Body of pancreas (tissue), 4 donors: ENCODE results near the gene ORAI3. TPM values are rescaled to one million over a fixed set of nuclear protein-coding genes. Genes with fewer than 3 reads are reported as not detected.

Source experiments
- ATAC-seq: fragments of 150-250 bp; one replicate; pipeline ENCODE4 v1.9.1; 2016
- DNase-seq, 4 donors: peaks; one replicate each; pipeline ENCODE4 v3.0.0-alpha.2; 2019
- H3K27ac ChIP-seq, 4 donors: fragments of 200-600 bp; sonication (generic); 1 replicate in 3 of 4; 2 replicates in 1 of 4; pipeline versions ENCODE4 v1.5.1 to v1.6.1; 2016 to 2019; ENCODE audit warnings: mild to moderate bottlenecking in 1 of 4, mixed read lengths in 1 of 4, moderate library complexity in 1 of 4
- H3K27me3 ChIP-seq, 2 donors: fragments of 200-600 bp; sonication (generic); one replicate each; pipeline ENCODE4 v1.6.0; 2016; ENCODE audit warnings: mild to moderate bottlenecking in 1 of 2
- H3K36me3 ChIP-seq, 2 donors: fragments of 200-600 bp; sonication (generic); replicated peaks in 1 of 2; 2 replicates each; pipeline ENCODE4 v1.5.1; 2016; ENCODE audit warnings: low read depth in 2 of 2; ENCODE audit not compliant: insufficient read depth in 1 of 2
- H3K4me1 ChIP-seq: fragments of 200-600 bp; sonication (generic); one replicate; pipeline ENCODE4 v1.6.0; 2016
- H3K4me3 ChIP-seq, 2 donors: fragments of 200-600 bp; sonication (generic); 1 replicate in 1 of 2; 2 replicates in 1 of 2; pipeline ENCODE4 v1.5.1; 2016 to 2019
- H3K9me3 ChIP-seq, 3 donors: fragments of 200-600 bp; sonication (generic); 1 replicate in 2 of 3; 2 replicates in 1 of 3; pipeline ENCODE4 v1.5.1; 2016
- CTCF ChIP-seq, 7 experiments: fragments of 450-650 bp in 4 of 7; fragments of 200-600 bp in 3 of 7; sonication (generic) in 3 of 7; IDR thresholded peaks; one replicate each; pipeline ENCODE4 v1.5.1; 2016 to 2019; ENCODE audit warnings: antibody characterized with exemption in 7 of 7
- POLR2A ChIP-seq, 3 donors: fragments of 450-650 bp; IDR thresholded peaks; one replicate each; pipeline ENCODE4 v1.6.1; 2016; ENCODE audit warnings: antibody characterized with exemption in 3 of 3, mild to moderate bottlenecking in 2 of 3
- WGBS, 2 donors: methylation state at CpG; one replicate each; pipeline ENCODE4 v1.1.5; 2017; 5-methylcytosine and 5-hydroxymethylcytosine counted together
- intact Hi-C: fragments of 100-400 bp; cut with DNase I; formaldehyde crosslinking; loops from one replicate; pipeline ENCODE4 v1.15.1; 2023
- total RNA-seq, 2 donors: library from RNA; depleted of rRNA; stranded (reverse); fragments of >200 nt; gene quantifications; one replicate each; pipeline ENCODE4 v1.1.0, GENCODE V29; 2016

The ORAI3 gene
- total RNA-seq, 2 donors from 2014 or later: 7.9 to 27.2 TPM

- H3K9me3 ChIP-seq: no peaks in the 10 kb centered on the region
- ATAC-seq: no peak
- DNase-seq: no peak
- H3K27me3 ChIP-seq: no peaks in the 10 kb centered on the region
- H3K27ac ChIP-seq: peak overlapping the region in 1 of 4 donors; percentile 77
- H3K4me1 ChIP-seq: peaks cover 20% of the 10 kb centered on the region
- 61 to 68% methylated on average over 2 of the region's 2 CpGs for WGBS, 2 donors
- TF ChIP-seq CTCF (IDR thresholded peaks at IDR 0.05) (no peak), POLR2A (IDR thresholded peaks at IDR 0.05) (no peak)
- intact Hi-C loops: no loop called here
- no peak overlapping the region for H3K4me3 ChIP-seq
- no peaks in the 10 kb centered on the region for H3K36me3 ChIP-seq
Observed at GRCh38 chr16:30920891-30921290, 28.0 kb upstream of the ORAI3 start.

DNA sequence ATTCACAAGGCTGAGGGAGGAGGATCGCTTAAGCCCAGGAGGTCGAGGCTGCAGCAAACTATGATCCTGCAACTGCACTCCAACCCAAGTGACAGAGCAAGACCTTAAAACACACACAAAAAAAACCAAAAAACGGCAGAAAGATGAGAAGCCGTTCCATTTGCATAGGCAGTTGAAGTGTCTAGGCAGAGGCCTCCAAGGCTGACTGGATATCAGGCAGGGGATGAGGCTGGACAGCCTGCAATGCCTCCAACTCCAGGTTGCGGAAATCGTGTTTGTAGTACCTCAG is 27.5 kb upstream of the ORAI3 start:
- no peaks in the 10 kb centered on the region for H3K9me3 ChIP-seq
- H3K27me3 ChIP-seq: no peaks in the 10 kb centered on the region
- intact Hi-C loops: no loop called here
- H3K4me1 ChIP-seq: peaks cover 20% of the 10 kb centered on the region
- H3K4me3 ChIP-seq: no peak overlapping the region
- no peaks in the 10 kb centered on the region for H3K36me3 ChIP-seq
- WGBS, 2 donors: 19 to 22% methylated on average over 6 of the region's 6 CpGs
- peak overlapping the region; percentile 77 to 96 (median 86) for H3K27ac ChIP-seq
- DNase-seq (no peak), ATAC-seq (no peak)
- TF ChIP-seq CTCF (IDR thresholded peaks at IDR 0.05): no peak
- no peak for TF ChIP-seq POLR2A (IDR thresholded peaks at IDR 0.05)

GRCh38 chr16:30921748-30922419 is 27.0 kb upstream of the ORAI3 start:
- Histone ChIP-seq H3K27ac (peak overlapping the region; percentile 77 to 96 (median 86)), H3K4me3 (peak overlapping the region; percentile 25 to 35), H3K36me3 (no peaks in the 10 kb centered on the region), H3K9me3 (no peaks in the 10 kb centered on the region), H3K27me3 (no peaks in the 10 kb centered on the region), H3K4me1 (peaks cover 20% of the 10 kb centered on the region)
- TF ChIP-seq CTCF (IDR thresholded peaks at IDR 0.05) (peak; percentile 66 to 97 (median 93)), POLR2A (IDR thresholded peaks at IDR 0.05) (peak in 2 of 3 donors; percentile 32 to 40)
- intact Hi-C loops: no loop called here
- DNase-seq: peak; percentile 90 to 93 (median 92)
- peak; percentile 16 for ATAC-seq
- 0% methylated on average over 31 to 37 of the region's 37 CpGs for WGBS, 2 donors

GRCh38 chr16:30922420-30922959 is 26.4 kb upstream of the ORAI3 start:
- peak; percentile 99 to 100 (median 100) for DNase-seq
- H3K36me3 ChIP-seq: no peaks in the 10 kb centered on the region
- H3K27ac ChIP-seq: peak overlapping the region; percentile 77 to 96 (median 92)
- no peak for TF ChIP-seq CTCF (IDR thresholded peaks at IDR 0.05)
- TF ChIP-seq POLR2A (IDR thresholded peaks at IDR 0.05): no peak
- WGBS, 2 donors: 0% methylated on average over 36 to 42 of the region's 42 CpGs
- H3K4me3 ChIP-seq: peak overlapping the region; percentile 25 to 35
- peak; percentile 77 for ATAC-seq
- peaks cover 20% of the 10 kb centered on the region for H3K4me1 ChIP-seq
- H3K27me3 ChIP-seq: no peaks in the 10 kb centered on the region
- no peaks in the 10 kb centered on the region for H3K9me3 ChIP-seq
- intact Hi-C loops: no loop called here
